Vagina (tissue), 2 donors: ENCODE results near the gene TMEFF1. TPM values are rescaled to one million over a fixed set of nuclear protein-coding genes. Genes with fewer than 3 reads are reported as not detected.

Source experiments
- DNase-seq, 2 donors: peaks; one replicate each; pipeline ENCODE4 v3.0.0-alpha.2; 2017; ENCODE audit errors: extremely low spot score in 2 of 2
- H3K27ac ChIP-seq: fragments of 200-600 bp; sonication (generic); one replicate; pipeline ENCODE4 v1.5.1; 2019
- H3K27me3 ChIP-seq: fragments of 200-600 bp; sonication (generic); one replicate; pipeline ENCODE4 v1.5.1; 2019
- H3K36me3 ChIP-seq, 2 donors: fragments of 200-600 bp; sonication (generic); one replicate each; pipeline ENCODE4 v1.5.1; 2017 to 2019
- H3K4me1 ChIP-seq: fragments of 200-600 bp; sonication (generic); one replicate; pipeline ENCODE4 v1.5.1; 2019
- H3K4me3 ChIP-seq, 2 donors: fragments of 200-600 bp; sonication (generic); 1 replicate in 1 of 2; 2 replicates in 1 of 2; pipeline ENCODE4 v1.5.1; 2016 to 2019
- H3K9me3 ChIP-seq: fragments of 200-600 bp; sonication (generic); one replicate; pipeline ENCODE4 v1.5.1; 2019
- POLR2A ChIP-seq, 2 donors: fragments of 450-650 bp; IDR thresholded peaks; one replicate each; pipeline ENCODE4 v1.6.1; 2017; ENCODE audit warnings: antibody characterized with exemption in 2 of 2, mild to moderate bottlenecking in 2 of 2, moderate library complexity in 2 of 2
- POLR2AphosphoS5 ChIP-seq, 2 donors: sonication (generic); formaldehyde crosslinking; IDR thresholded peaks; one replicate each; pipeline ENCODE4 v1.9.0; 2017; ENCODE audit warnings: antibody characterized with exemption in 2 of 2, mild to moderate bottlenecking in 2 of 2, low read depth in 1 of 2; ENCODE audit not compliant: insufficient read depth in 1 of 2
- intact Hi-C: fragments of 100-400 bp; cut with DNase I; formaldehyde crosslinking; loops from one replicate; pipeline ENCODE4 v1.15.1; 2023
- total RNA-seq: library from RNA; depleted of rRNA; stranded (reverse); fragments of >200 nt; gene quantifications from one replicate; pipeline ENCODE4 v1.2.3, GENCODE V29; 2016
- TF ChIP-seq, protein P1 (sequence below), 3 experiments: fragments of 450-650 bp in 2 of 3; fragments of 200-600 bp in 1 of 3; sonication (generic) in 1 of 3; IDR thresholded peaks; one replicate each; pipeline ENCODE4 v1.5.1; 2017 to 2019; ENCODE audit warnings: antibody characterized with exemption in 3 of 3, mild to moderate bottlenecking in 2 of 3, moderate library complexity in 2 of 3

The TMEFF1 gene
- total RNA-seq, 1 donor from 2014 or later = not detected

DNA sequence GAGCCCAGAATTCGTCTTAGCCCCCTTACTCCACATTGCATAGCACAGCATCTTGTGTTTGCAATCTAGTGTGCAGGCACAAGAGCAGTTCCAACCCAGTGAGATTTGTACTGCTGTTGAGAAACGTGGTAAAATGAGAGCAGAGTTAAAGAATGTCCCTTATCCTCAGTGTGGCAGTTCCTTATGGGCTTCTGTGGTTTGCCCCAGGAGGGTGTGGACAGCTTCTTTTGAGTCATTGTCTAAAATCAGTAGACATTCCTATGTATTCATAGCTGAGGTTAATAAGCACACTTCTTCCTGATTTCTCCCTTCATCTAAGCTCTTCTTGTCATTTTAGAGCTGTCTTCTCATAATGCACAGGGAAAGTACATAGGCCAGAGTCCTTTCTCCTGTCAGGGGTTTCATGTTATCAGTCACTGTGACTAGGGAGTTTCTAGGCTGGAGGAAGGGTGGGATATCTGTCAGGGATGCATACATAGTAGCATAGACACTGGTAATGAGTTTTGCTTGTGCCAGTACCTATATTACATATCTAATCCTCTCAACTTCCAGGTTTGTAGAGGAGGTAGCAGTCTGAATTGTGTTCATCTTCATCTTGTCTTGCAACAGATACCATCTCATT lies 102.9 kb downstream of the TMEFF1 start:
- TF ChIP-seq POLR2AphosphoS5 (IDR thresholded peaks at IDR 0.05; ENCODE audit: insufficient read depth in 1 of 2, low read depth in 1 of 2) (no peak), POLR2A (IDR thresholded peaks at IDR 0.05) (no peak)
- TF ChIP-seq, protein P1, sequence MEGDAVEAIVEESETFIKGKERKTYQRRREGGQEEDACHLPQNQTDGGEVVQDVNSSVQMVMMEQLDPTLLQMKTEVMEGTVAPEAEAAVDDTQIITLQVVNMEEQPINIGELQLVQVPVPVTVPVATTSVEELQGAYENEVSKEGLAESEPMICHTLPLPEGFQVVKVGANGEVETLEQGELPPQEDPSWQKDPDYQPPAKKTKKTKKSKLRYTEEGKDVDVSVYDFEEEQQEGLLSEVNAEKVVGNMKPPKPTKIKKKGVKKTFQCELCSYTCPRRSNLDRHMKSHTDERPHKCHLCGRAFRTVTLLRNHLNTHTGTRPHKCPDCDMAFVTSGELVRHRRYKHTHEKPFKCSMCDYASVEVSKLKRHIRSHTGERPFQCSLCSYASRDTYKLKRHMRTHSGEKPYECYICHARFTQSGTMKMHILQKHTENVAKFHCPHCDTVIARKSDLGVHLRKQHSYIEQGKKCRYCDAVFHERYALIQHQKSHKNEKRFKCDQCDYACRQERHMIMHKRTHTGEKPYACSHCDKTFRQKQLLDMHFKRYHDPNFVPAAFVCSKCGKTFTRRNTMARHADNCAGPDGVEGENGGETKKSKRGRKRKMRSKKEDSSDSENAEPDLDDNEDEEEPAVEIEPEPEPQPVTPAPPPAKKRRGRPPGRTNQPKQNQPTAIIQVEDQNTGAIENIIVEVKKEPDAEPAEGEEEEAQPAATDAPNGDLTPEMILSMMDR (IDR thresholded peaks at IDR 0.05) = no peak
- Histone ChIP-seq H3K27ac (no peak overlapping the region), H3K4me1 (no peaks in the 10 kb centered on the region), H3K4me3 (no peak overlapping the region), H3K27me3 (no peaks in the 10 kb centered on the region), H3K9me3 (no peaks in the 10 kb centered on the region), H3K36me3 (no peaks in the 10 kb centered on the region)
- intact Hi-C loops = no loop called here
- DNase-seq = no peak

DNA sequence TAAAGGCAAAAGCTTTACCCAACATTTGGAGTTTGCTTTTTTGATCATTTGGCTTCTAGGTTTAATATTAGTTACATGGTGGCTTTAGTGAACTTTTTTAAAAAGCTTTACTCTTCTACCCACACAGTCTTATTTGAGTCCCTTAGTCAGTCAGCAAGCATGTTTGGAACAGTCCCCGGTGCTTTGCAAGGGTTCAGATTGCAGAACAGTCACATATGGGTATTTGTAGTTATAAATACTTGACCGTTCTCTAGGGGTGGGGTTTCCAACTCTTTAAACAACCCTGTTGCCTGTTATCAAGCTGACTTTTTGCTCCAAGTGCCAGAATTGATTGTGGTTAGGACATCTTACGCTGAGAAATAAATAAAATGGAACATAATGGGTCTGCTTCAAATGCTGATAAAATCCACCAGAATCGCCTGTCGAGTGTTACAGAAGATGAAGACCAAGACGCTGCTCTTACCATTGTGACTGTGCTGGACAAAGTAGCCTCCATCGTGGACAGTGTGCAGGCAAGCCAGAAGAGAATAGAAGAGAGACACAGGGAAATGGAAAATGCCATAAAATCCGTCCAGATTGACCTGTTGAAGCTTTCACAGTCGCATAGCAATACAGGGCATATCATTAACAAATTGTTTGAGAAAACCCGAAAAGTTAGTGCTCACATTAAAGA lies 105.0 kb downstream of the TMEFF1 start, which contains the start of gene CAVIN4:
CAVIN4 (plus strand) TSS at position 304 of the 673 bp plus-strand sequence; CDS start at position 369, 65 bp downstream.
- Histone ChIP-seq H3K9me3 (no peaks in the 10 kb centered on the region), H3K27ac (no peak within 1 kb of the TSS), H3K36me3 (no peaks in the 10 kb centered on the region), H3K4me1 (no peaks in the 10 kb centered on the region), H3K4me3 (no peak within 1 kb of the TSS), H3K27me3 (no peaks in the 10 kb centered on the region)
- intact Hi-C loops = no loop called here
- DNase-seq = no peak
- TF ChIP-seq POLR2A (IDR thresholded peaks at IDR 0.05) = no peak
- TF ChIP-seq, protein P1 (IDR thresholded peaks at IDR 0.05) = no peak
- TF ChIP-seq POLR2AphosphoS5 (IDR thresholded peaks at IDR 0.05; ENCODE audit: insufficient read depth in 1 of 2, low read depth in 1 of 2) = no peak

DNA sequence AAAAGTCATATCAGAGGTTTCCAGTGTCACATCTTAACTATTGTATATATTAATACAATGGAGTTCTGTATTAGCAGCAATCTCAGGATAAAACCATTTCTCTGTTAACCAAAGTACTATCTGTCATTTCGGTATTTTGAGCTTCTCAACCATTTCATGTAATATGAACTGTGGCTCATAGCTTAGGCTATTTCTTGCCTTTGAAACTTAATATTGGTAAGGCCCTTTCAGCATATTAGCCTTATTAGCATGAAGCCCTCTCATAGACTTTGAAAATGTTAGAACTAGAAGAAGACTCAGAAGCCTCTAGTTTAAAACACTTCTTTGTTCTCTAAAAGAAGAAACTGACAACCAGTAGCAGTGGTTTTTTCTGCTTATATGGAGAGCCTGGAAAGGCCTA lies 105.7 kb downstream of the TMEFF1 start:
- Histone ChIP-seq H3K9me3 (no peaks in the 10 kb centered on the region), H3K4me3 (no peak overlapping the region), H3K36me3 (no peaks in the 10 kb centered on the region), H3K4me1 (no peaks in the 10 kb centered on the region), H3K27ac (no peak overlapping the region), H3K27me3 (no peaks in the 10 kb centered on the region)
- intact Hi-C loops = no loop called here
- TF ChIP-seq, protein P1 (IDR thresholded peaks at IDR 0.05) = no peak
- no peak for TF ChIP-seq POLR2A (IDR thresholded peaks at IDR 0.05)
- DNase-seq = no peak

DNA sequence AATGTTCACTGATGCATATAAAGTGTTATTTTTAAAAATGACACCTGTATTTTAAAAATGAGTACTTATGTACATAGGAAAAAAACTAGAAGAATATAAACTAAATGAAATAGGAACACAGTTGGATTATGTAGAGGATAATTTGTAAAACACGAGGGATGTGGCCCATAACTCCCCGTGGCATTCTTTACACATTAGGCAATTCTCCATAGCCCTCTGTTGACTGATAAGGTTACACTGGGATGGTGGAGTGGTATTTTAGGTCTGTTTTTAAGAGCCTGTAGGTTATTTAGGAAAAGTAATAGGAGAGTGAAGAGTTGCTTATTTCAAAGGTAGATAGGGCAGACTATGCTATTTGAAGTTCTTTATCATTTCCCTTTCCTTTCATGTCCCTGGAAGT lies 106.7 kb downstream of the TMEFF1 start:
- intact Hi-C loops = no loop called here
- no peak for TF ChIP-seq POLR2AphosphoS5 (IDR thresholded peaks at IDR 0.05; ENCODE audit: insufficient read depth in 1 of 2, low read depth in 1 of 2)
- TF ChIP-seq, protein P1 (IDR thresholded peaks at IDR 0.05) = no peak
- TF ChIP-seq POLR2A (IDR thresholded peaks at IDR 0.05) = no peak
- H3K4me1 ChIP-seq = no peaks in the 10 kb centered on the region
- H3K9me3 ChIP-seq = no peaks in the 10 kb centered on the region
- no peaks in the 10 kb centered on the region for H3K36me3 ChIP-seq
- DNase-seq = no peak
- H3K27me3 ChIP-seq = no peaks in the 10 kb centered on the region
- H3K27ac ChIP-seq = no peak overlapping the region
- H3K4me3 ChIP-seq = no peak overlapping the region

DNA sequence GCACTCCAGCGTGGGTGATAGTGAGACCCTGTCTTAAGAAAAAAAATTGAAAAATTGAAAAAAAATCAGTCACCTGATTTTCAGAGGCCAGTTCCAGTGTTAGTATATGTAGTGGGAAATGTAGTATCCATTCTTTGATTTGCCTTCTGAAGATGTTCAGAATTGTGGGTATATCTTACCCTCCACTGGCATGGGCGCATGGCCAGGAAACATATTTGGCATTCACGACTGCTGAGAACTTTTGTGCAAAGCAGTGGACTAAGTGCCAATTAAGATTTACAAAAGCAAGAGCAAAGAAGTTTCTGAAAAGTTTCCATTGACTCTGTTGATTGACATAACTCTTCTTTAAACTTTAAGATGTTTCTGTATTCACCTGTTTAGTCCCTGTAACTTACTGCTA lies 107.3 kb downstream of the TMEFF1 start:
- TF ChIP-seq POLR2AphosphoS5 (IDR thresholded peaks at IDR 0.05; ENCODE audit: insufficient read depth in 1 of 2, low read depth in 1 of 2) (no peak), POLR2A (IDR thresholded peaks at IDR 0.05) (no peak)
- TF ChIP-seq, protein P1 (IDR thresholded peaks at IDR 0.05) = no peak
- Histone ChIP-seq H3K27me3 (no peaks in the 10 kb centered on the region), H3K4me1 (no peaks in the 10 kb centered on the region), H3K36me3 (no peaks in the 10 kb centered on the region), H3K4me3 (no peak overlapping the region), H3K9me3 (no peaks in the 10 kb centered on the region), H3K27ac (no peak overlapping the region)
- DNase-seq = no peak
- intact Hi-C loops = no loop called here
